Esophagus squamous epithelium (tissue), 5 donors: ENCODE results near the gene C22orf15. TPM values are rescaled to one million over a fixed set of nuclear protein-coding genes. Genes with fewer than 3 reads are reported as not detected.

ENCODE experiments used
- DNase-seq: peaks from one replicate; lab custom pipeline; 2025; lab: John Stamatoyannopoulos, UW
- H3K27ac ChIP-seq, 4 donors: fragments of 200-600 bp; sonication (generic); one replicate each; pipeline ENCODE4 v1.5.1; 2016 to 2019; ENCODE audit warnings: mild to moderate bottlenecking in 1 of 4
- H3K27me3 ChIP-seq, 4 donors: fragments of 200-600 bp; sonication (generic); 1 replicate in 3 of 4; 2 replicates in 1 of 4; pipeline versions ENCODE4 v1.5.1 to v1.6.0; 2017 to 2021; ENCODE audit warnings: antibody characterized with exemption in 1 of 4
- H3K36me3 ChIP-seq, 3 donors: fragments of 200-600 bp; sonication (generic); one replicate each; pipeline ENCODE4 v1.5.1; 2016 to 2019
- H3K4me1 ChIP-seq, 3 donors: fragments of 200-600 bp; sonication (generic); one replicate each; pipeline ENCODE4 v1.5.1; 2017 to 2019
- H3K4me3 ChIP-seq, 4 donors: fragments of 200-600 bp; sonication (generic); 1 replicate in 3 of 4; 2 replicates in 1 of 4; pipeline ENCODE4 v1.5.1; 2016 to 2019; ENCODE audit warnings: mild to moderate bottlenecking in 2 of 4, moderate library complexity in 1 of 4
- H3K9me3 ChIP-seq, 3 donors: fragments of 200-600 bp; sonication (generic); one replicate each; pipeline ENCODE4 v1.5.1; 2016 to 2019
- POLR2A ChIP-seq, 4 donors: fragments of 450-650 bp; IDR thresholded peaks; one replicate each; pipeline ENCODE4 v1.6.1; 2017; ENCODE audit warnings: antibody characterized with exemption in 4 of 4, mild to moderate bottlenecking in 4 of 4, moderate library complexity in 3 of 4
- WGBS, 2 donors: methylation state at CpG; one replicate each; pipeline ENCODE4 v1.1.5; 2018; 5-methylcytosine and 5-hydroxymethylcytosine counted together
- intact Hi-C: fragments of 100-400 bp; cut with DNase I; formaldehyde crosslinking; loops from one replicate; pipeline ENCODE4 v1.15.0; 2022
- total RNA-seq, 4 donors: library from RNA; depleted of rRNA; stranded (reverse); fragments of >200 nt; gene quantifications; one replicate each; pipeline ENCODE4 v1.1.0, GENCODE V29; 2016
- TF ChIP-seq, protein P1 (sequence below), 6 experiments: fragments of 450-650 bp in 4 of 6; fragments of 200-600 bp in 2 of 6; sonication (generic) in 2 of 6; IDR thresholded peaks; one replicate each; pipeline ENCODE4 v1.5.1; 2016 to 2019; ENCODE audit warnings: antibody characterized with exemption in 6 of 6, mild to moderate bottlenecking in 4 of 6, moderate library complexity in 4 of 6
- donor health status: DM: yes; HTN: yes; CAD: no.

The C22orf15 gene
- total RNA-seq, 4 donors from 2014 or later, result not detected

DNA sequence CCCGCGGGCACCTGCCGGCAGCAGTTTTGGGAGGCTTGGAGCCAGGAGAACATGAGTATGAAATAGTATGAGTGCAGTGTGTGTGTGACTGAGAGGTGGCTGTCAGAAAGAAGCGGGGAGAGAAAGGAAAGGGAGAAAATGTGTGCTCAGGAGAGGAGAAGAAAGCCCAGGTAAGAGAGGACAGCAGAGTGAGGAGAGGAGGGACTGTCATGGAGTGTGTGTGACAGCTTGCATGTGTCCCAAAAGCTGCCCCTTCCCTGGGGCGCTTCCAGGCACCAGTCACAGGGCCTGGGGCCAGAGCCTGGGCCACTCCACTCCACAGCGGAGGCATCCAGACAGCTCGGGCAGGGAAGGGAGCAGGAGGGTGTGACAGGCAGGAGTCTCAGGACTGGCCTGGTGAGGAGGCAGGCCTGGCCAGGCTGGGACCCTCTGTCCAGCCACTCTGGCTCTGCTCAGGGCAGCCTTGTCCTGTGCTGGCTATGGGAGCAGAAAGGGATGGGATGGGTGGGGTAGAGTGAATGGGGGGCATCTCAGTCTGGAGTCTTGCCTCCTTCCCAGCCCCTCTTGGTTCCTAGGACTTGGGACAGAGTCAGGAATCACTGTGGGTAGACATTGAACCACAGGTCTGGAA is 10.8 kb downstream of the C22orf15 start:
- peaks cover 13 to 63% (median 39%) of the 10 kb centered on the region in 3 donors for H3K4me1 ChIP-seq
- no peak for DNase-seq
- no peaks in the 10 kb centered on the region for H3K27me3 ChIP-seq
- H3K27ac ChIP-seq, result peak overlapping the region in 1 of 4 donors; percentile 10
- H3K9me3 ChIP-seq, result no peaks in the 10 kb centered on the region
- peak overlapping the region in 2 of 4 donors; percentile 53 to 71 for H3K4me3 ChIP-seq
- WGBS, 2 donors, result 56 to 61% methylated on average over 6 to 7 of the region's 7 CpGs
- TF ChIP-seq, protein P1, sequence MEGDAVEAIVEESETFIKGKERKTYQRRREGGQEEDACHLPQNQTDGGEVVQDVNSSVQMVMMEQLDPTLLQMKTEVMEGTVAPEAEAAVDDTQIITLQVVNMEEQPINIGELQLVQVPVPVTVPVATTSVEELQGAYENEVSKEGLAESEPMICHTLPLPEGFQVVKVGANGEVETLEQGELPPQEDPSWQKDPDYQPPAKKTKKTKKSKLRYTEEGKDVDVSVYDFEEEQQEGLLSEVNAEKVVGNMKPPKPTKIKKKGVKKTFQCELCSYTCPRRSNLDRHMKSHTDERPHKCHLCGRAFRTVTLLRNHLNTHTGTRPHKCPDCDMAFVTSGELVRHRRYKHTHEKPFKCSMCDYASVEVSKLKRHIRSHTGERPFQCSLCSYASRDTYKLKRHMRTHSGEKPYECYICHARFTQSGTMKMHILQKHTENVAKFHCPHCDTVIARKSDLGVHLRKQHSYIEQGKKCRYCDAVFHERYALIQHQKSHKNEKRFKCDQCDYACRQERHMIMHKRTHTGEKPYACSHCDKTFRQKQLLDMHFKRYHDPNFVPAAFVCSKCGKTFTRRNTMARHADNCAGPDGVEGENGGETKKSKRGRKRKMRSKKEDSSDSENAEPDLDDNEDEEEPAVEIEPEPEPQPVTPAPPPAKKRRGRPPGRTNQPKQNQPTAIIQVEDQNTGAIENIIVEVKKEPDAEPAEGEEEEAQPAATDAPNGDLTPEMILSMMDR (IDR thresholded peaks at IDR 0.05), result no peak
- TF ChIP-seq POLR2A (IDR thresholded peaks at IDR 0.05), result no peak
- intact Hi-C loops, result no loop called here
- no peaks in the 10 kb centered on the region for H3K36me3 ChIP-seq

DNA sequence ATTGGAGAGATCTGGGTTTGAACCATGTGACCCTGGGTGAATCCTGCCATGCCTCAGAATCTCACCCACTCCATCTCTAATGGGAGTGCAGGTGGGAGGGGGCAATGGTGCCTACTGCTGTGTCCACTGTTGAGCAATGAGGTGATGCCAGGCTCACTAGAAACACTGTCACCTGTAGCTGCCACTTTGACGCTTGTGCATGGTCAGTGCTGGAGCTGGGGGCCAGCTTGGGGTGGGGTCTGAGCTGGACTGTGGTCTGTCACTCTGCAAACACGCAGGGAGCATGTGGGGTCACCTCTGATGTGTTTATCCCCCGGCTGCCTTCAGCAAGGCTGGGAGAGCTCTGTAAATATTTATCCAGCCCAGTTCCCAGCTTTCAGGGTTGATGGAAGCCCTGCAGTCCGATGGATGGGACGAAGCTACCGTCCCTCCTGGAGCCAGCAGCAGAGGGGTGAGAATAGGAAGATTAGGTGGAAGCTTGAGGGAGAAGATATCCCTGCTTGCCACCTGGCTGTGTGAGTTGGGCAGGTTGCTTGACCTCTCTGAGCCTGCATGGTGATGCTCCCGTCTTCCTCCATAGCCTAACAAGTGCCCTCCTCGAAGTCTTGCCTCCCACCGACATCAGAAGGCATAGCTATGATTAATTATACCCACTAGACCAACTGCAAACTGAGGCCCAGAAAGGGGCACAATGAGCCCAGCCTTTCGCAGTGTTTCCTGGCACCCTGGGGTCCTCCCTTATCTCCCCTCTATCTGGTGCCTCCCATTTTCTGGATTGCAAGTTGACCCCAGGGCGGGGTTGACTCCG is 11.5 kb downstream of the C22orf15 start:
- Histone ChIP-seq H3K27me3 (no peaks in the 10 kb centered on the region), H3K4me1 (peaks cover 9 to 56% (median 33%) of the 10 kb centered on the region in 3 donors), H3K4me3 (no peak overlapping the region), H3K9me3 (no peaks in the 10 kb centered on the region), H3K36me3 (no peaks in the 10 kb centered on the region), H3K27ac (peak overlapping the region in 1 of 4 donors; percentile 49)
- intact Hi-C loops, result no loop called here
- no peak for TF ChIP-seq POLR2A (IDR thresholded peaks at IDR 0.05)
- TF ChIP-seq, protein P1 (IDR thresholded peaks at IDR 0.05), result no peak
- WGBS, 2 donors, result 78 to 79% methylated on average over 1 to 11 of the region's 12 CpGs
- no peak for DNase-seq

DNA sequence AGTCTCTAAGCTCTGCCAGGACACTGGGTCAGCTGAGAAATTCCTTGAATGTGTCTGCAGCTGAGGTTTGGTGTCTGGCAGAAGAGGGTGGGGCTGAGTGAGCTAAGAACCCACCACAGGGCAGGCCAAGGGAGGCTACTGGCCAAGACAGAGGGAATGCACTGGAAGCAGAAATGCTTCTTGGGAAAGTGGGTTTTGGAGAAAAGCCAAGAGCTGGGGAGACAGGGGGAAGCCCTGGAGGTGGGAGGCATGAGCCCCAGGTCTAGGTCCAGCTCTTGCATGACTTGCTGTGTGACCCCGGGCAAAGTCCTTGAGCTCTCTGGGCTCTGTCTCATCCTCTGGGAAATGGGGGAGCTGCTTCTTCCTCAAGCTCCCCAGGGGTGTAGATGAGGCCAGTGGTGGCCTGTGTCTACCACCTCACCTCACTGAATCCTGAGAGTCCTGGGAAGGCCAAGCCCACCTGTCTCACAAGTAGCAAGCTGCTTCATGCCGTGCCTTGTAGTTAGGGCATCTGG is 12.2 kb downstream of the C22orf15 start:
- Histone ChIP-seq H3K36me3 (no peaks in the 10 kb centered on the region), H3K4me3 (no peak overlapping the region), H3K27ac (no peak overlapping the region), H3K4me1 (peaks cover 9 to 54% (median 33%) of the 10 kb centered on the region in 3 donors), H3K27me3 (no peaks in the 10 kb centered on the region), H3K9me3 (no peaks in the 10 kb centered on the region)
- WGBS, 2 donors, result 33 to 58% methylated on average over 1 to 2 of the region's 2 CpGs
- DNase-seq, result no peak
- intact Hi-C loops, result no loop called here
- TF ChIP-seq, protein P1 (IDR thresholded peaks at IDR 0.05), result no peak
- no peak for TF ChIP-seq POLR2A (IDR thresholded peaks at IDR 0.05)

DNA sequence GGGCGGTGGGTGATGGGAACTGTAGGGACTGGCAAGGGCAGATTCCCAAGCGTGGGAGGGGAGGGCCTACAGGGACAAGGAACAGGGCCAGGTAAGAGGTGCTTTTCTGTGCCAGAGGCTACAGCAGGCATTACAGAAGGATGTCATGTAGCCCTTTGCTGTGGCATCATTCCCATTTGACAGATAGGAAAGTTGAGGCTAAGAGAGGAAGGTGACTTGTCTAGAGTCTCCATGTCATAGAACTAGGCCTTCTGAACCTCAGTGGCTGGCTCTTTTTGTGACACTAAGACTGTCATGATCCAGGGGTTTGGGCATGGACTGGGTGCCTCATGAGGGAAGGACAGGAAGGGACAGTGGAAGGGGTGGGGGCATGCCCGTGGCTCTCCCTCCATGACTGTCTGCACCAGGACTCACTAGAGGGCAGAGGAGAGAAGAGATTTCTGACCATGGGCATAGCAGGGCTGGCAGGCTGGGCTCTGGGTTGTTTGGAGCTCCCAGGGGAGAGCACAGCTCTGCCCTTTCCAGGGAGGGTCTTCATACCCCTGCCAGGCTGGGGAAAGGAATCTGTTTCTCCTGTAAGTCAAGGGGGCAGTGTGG is 13.1 kb downstream of the C22orf15 start:
- H3K4me3 ChIP-seq, result no peak overlapping the region
- intact Hi-C loops, result no loop called here
- H3K36me3 ChIP-seq, result no peaks in the 10 kb centered on the region
- DNase-seq, result no peak
- no peak overlapping the region for H3K27ac ChIP-seq
- no peaks in the 10 kb centered on the region for H3K27me3 ChIP-seq
- peaks cover 9 to 49% (median 32%) of the 10 kb centered on the region in 3 donors for H3K4me1 ChIP-seq
- H3K9me3 ChIP-seq, result no peaks in the 10 kb centered on the region
- WGBS, 2 donors, result 64 to 67% methylated on average over 3 of the region's 3 CpGs
- no peak for TF ChIP-seq POLR2A (IDR thresholded peaks at IDR 0.05)
- TF ChIP-seq, protein P1 (IDR thresholded peaks at IDR 0.05), result no peak
